Stimulated activated effector memory CD8-positive, alpha-beta T cell treated with anti-CD3 and anti-CD28 coated beads, Interleukin-12 subunit alpha, Interleukin-12 subunit beta, amount 100 ng/mL, for 72 hours (primary cell): ENCODE measurements around the gene POLE.

Experiments used
- ATAC-seq: fragments of 150-1000 bp; cut with Tn5 transposase; 2 replicates; pipeline ENCODE4 v1.10.0; 2021
- DNase-seq, 2 donors: peaks; one replicate each; pipeline ENCODE4 v3.0.0; 2021 to 2022; ENCODE audit warnings: low spot score in 2 of 2
- H3K27ac Mint-ChIP-seq: one replicate; pipeline ENCODE4 v1.8.0; 2022; ENCODE audit warnings: mild to moderate bottlenecking, mixed read lengths
- H3K36me3 Mint-ChIP-seq: one replicate; pipeline ENCODE4 v1.8.0; 2022; ENCODE audit warnings: mild to moderate bottlenecking, mixed read lengths
- H3K4me1 Mint-ChIP-seq: one replicate; pipeline ENCODE4 v1.8.0; 2022; ENCODE audit warnings: mixed read lengths
- H3K4me3 Mint-ChIP-seq: one replicate; pipeline ENCODE4 v1.8.0; 2022; ENCODE audit warnings: mild to moderate bottlenecking, mixed read lengths
- H3K9me3 Mint-ChIP-seq: one replicate; pipeline ENCODE4 v1.8.0; 2022; ENCODE audit warnings: mixed read lengths

The POLE gene, protein sequence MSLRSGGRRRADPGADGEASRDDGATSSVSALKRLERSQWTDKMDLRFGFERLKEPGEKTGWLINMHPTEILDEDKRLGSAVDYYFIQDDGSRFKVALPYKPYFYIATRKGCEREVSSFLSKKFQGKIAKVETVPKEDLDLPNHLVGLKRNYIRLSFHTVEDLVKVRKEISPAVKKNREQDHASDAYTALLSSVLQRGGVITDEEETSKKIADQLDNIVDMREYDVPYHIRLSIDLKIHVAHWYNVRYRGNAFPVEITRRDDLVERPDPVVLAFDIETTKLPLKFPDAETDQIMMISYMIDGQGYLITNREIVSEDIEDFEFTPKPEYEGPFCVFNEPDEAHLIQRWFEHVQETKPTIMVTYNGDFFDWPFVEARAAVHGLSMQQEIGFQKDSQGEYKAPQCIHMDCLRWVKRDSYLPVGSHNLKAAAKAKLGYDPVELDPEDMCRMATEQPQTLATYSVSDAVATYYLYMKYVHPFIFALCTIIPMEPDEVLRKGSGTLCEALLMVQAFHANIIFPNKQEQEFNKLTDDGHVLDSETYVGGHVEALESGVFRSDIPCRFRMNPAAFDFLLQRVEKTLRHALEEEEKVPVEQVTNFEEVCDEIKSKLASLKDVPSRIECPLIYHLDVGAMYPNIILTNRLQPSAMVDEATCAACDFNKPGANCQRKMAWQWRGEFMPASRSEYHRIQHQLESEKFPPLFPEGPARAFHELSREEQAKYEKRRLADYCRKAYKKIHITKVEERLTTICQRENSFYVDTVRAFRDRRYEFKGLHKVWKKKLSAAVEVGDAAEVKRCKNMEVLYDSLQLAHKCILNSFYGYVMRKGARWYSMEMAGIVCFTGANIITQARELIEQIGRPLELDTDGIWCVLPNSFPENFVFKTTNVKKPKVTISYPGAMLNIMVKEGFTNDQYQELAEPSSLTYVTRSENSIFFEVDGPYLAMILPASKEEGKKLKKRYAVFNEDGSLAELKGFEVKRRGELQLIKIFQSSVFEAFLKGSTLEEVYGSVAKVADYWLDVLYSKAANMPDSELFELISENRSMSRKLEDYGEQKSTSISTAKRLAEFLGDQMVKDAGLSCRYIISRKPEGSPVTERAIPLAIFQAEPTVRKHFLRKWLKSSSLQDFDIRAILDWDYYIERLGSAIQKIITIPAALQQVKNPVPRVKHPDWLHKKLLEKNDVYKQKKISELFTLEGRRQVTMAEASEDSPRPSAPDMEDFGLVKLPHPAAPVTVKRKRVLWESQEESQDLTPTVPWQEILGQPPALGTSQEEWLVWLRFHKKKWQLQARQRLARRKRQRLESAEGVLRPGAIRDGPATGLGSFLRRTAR (N-terminal part only)

DNA sequence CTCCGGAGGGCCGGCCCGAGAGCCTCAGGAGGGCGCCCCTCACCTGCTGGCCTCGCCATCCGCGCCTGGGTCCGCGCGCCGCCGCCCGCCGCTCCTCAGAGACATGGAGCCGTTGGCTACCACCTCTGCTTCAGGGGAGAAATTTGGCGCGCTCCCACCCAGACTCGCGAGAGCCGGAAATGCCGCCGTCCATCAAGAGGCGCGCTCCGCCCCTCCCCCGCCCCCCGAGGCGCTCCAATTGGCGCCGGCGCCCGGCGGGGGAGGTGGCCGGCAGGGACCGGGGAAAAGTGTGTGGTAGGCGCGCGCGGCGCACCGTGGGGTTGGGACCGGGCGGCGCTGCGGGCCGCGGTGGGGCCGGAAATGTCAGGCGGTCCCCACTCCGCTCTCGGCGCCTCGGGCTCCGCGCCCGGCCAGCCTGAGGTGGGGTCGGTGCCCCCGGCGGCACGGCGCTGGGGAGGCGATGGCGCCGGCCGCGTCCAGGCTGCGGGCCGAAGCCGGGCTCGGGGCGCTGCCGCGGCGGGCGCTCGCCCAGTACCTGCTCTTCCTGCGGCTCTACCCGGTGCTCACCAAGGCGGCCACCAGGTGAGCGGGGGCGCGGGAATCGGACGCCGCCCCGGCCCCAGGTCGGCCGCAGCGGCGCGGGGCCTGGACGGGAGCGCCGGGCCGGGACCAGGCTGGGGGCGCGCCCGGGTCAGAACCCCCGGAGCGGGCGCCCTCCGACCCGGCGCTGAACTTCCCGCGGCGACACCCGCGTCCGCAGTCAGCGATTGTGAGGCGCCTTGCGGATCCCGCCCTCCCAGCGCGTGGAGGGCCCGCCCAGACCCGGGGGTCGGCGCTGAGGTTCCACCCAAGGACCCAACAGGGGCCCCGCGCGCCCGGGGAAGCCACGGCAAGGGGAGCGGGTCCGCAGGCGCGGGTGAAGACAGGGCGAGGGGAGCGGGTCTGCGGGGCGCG is at the start of gene POLE, which contains the start of gene PXMP2:
POLE (minus strand) TSS at position 132 of the 954 bp plus-strand sequence; CDS start at position 105, 27 bp downstream.
PXMP2 (plus strand) TSS at position 377 of the 954 bp plus-strand sequence; CDS start at position 461, 84 bp downstream.
- ATAC-seq (peak; percentile 96), DNase-seq (peak; percentile 84 to 93)
- peak within 1 kb of the TSS; percentile 71 for H3K4me3 Mint-ChIP-seq

DNA sequence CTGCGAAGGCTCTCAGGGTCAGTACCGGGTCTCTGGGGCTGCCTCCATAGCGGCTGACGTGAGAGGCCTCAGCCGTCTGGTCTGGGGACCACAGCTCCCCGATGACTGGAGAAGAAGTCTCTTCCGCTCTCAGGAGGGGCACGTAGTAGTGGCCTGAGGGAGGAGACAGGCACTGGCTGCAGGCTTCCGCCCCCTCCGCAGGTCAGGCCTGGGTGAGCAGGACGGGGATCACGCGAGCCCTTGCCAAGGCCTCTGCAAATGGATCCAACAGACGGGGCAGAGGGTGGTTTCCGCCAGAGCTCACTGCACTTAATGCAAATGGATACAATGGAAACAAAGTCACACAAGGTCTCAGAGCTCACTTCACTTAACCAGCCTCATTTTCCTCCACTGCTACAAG is 49.8 kb upstream of the POLE start:
- Mint-ChIP-seq H3K4me1 (peaks cover under 1% of the 10 kb centered on the region), H3K36me3 (peaks cover 100% of the 10 kb centered on the region), H3K4me3 (no peak overlapping the region), H3K9me3 (no peaks in the 10 kb centered on the region), H3K27ac (no peak overlapping the region)
- DNase-seq: no peak
- no peak for ATAC-seq

More for the DNA sequence above, at the start of gene POLE, which contains the start of gene PXMP2:
- H3K27ac Mint-ChIP-seq: peak within 1 kb of the TSS; percentile 81
- no peaks in the 10 kb centered on the region for H3K9me3 Mint-ChIP-seq
- H3K4me1 Mint-ChIP-seq: peaks cover 12% of the 10 kb centered on the region
- peaks cover 22% of the 10 kb centered on the region for H3K36me3 Mint-ChIP-seq

DNA sequence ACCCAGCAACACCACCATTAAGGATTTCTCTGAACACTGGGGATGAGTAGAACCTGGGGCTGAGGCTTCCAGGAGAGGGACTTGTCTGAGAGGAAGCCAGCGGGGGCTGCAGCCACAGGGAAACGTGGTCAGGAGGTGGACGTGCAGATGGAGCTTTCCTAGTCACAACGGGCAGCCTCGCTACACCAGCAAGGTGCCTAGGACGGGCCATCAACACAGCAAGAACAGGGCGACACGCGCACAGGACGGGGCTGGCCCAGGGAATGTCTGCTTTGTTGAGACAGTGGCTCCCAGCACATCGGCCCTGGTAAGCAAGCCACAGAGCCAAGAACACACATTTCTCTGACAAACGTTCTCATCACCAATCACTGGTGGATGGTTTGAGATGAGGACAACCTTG is 49.2 kb upstream of the POLE start:
- H3K36me3 Mint-ChIP-seq: peaks cover 100% of the 10 kb centered on the region

DNA sequence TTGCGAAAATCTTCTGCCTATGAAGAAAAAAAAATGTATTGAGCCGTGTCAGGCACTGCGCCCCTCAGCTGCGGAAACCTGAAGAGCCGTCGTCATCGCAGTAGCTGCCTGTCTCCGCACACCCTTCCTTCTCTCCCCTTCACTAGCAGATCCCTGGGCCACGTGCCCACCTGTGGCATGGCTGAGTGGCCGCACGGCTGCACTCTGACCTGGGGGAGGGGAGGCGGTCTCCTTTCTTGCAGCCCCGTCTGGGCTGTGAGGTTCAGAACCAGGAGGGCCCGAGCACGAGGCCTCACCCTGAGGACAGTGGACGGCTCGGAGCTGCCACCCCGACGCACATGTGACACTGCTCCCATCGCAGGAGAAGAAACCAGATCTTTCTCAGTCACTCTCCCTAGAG is 48.4 kb upstream of the POLE start:
- ATAC-seq (no peak), DNase-seq (no peak)
- H3K36me3 Mint-ChIP-seq: peaks cover 100% of the 10 kb centered on the region
- H3K4me3 Mint-ChIP-seq: no peak overlapping the region
- peaks cover 5% of the 10 kb centered on the region for H3K4me1 Mint-ChIP-seq
- H3K9me3 Mint-ChIP-seq: no peaks in the 10 kb centered on the region
- H3K27ac Mint-ChIP-seq: no peak overlapping the region

More for the DNA sequence above, 49.2 kb upstream of the POLE start:
- ATAC-seq (no peak), DNase-seq (no peak)
- H3K27ac Mint-ChIP-seq: no peak overlapping the region
- H3K4me1 Mint-ChIP-seq: peaks cover 5% of the 10 kb centered on the region
- no peaks in the 10 kb centered on the region for H3K9me3 Mint-ChIP-seq
- H3K4me3 Mint-ChIP-seq: no peak overlapping the region

DNA sequence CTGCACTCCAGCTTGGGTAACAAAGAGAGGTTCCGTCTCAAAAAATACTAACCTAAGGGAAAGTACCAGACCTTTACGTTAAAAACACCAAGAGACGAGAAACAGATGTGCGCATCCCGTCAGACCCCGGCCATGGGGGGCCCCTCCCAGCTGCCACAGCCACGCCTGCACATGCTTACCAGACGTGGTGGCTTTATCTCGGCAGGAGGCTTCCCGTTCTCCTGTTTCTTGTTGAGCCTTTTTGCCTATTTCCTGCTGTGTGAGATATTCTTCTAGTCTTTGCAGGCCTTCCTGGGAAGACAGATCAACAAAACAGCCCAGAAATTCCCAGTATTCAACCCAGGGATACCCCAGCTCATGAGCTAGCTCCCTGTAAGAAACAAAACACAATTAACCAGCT is 47.1 kb upstream of the POLE start:
- peak overlapping the region; percentile 67 for H3K27ac Mint-ChIP-seq
- no peak overlapping the region for H3K4me3 Mint-ChIP-seq
- DNase-seq (no peak), ATAC-seq (no peak)
- peaks cover 100% of the 10 kb centered on the region for H3K36me3 Mint-ChIP-seq
- no peaks in the 10 kb centered on the region for H3K9me3 Mint-ChIP-seq
- H3K4me1 Mint-ChIP-seq: peaks cover 14% of the 10 kb centered on the region

DNA sequence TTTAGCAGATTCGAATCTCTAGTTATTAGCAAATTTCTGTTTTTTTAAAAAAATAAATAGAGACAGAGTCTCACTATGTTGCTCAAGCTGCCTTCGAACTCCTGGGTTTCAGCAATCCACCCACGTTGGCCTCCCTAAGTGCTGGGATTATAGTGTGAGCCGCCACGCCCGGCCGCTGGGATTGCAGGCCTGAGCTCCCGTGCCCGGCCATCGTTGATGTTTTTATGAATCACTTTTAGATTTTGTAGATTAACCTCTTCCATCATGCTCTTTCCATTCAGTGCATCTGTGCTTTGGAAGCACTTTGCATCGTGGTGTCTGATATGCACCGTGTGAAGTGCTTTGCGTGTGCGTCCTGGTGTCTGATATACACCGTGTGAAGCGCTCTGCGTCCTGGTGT is 44.4 kb upstream of the POLE start:
- no peak for ATAC-seq
- Mint-ChIP-seq H3K9me3 (no peaks in the 10 kb centered on the region), H3K4me3 (no peak overlapping the region), H3K36me3 (peaks cover 100% of the 10 kb centered on the region), H3K4me1 (peaks cover 14% of the 10 kb centered on the region), H3K27ac (no peak overlapping the region)
- no peak for DNase-seq

DNA sequence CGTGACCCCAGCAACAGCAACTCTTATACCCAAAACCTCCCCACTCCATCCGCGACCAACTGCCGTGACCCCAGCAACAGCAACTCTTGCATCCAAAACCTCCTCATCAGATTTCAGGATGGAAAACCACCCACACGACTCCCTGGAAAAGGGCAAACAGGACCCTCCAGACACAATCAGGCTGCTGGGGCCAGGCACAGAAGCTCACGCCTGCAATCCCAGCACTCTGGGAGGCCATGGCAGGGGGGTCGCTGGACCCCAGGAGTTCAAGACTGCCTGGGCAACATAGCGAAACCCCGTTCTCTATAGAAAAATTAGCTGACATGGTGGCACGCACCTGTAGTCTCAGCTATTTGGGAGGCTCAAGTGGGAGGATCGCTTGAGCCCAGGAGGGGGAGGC is 43.2 kb upstream of the POLE start:
- Mint-ChIP-seq H3K9me3 (no peaks in the 10 kb centered on the region), H3K4me3 (no peak overlapping the region), H3K27ac (peak overlapping the region; percentile 89), H3K36me3 (peaks cover 100% of the 10 kb centered on the region), H3K4me1 (peaks cover 14% of the 10 kb centered on the region)
- no peak for DNase-seq
- peak; percentile 19 for ATAC-seq

DNA sequence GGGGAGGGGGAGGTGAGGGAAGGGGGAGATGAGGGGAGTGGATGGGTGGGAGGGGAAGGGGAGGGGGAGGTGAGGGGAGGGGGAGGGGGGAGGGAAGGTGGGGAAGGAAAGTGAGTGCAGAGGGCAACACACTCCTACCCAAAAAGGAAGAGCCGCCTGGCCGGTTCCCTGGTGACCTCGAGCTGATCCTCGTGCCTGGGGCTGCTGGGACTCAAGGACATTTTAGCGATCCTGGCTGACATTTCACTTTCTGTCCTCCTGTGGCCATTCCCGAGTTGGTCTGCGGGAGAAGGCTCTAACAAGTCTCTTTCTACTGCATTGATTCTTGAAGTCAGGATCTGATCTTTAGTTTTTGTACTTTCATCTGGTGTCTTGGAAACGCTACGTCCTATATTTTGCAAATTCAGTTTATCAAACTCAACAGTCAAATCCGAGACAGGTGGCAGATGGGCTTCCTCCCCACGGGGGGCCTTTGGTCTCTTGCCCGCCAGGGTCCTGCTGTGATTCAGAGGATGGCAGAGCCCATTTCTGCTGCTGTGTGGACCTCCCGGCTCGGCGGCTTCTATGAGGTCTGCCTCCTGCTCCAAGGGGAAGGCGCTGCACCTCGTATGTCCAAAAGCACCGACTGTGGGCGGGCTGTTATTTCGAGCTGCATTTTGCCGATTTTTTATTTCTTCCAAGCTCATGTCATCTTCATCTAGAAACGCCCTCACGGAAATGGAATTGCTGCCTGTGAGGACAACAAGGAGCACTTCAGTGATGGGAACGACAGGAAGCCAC is 42.6 kb upstream of the POLE start:
- DNase-seq (no peak), ATAC-seq (no peak)
- Mint-ChIP-seq H3K4me1 (peaks cover 14% of the 10 kb centered on the region), H3K27ac (peak overlapping the region; percentile 89), H3K9me3 (no peaks in the 10 kb centered on the region), H3K36me3 (peaks cover 100% of the 10 kb centered on the region), H3K4me3 (no peak overlapping the region)

DNA sequence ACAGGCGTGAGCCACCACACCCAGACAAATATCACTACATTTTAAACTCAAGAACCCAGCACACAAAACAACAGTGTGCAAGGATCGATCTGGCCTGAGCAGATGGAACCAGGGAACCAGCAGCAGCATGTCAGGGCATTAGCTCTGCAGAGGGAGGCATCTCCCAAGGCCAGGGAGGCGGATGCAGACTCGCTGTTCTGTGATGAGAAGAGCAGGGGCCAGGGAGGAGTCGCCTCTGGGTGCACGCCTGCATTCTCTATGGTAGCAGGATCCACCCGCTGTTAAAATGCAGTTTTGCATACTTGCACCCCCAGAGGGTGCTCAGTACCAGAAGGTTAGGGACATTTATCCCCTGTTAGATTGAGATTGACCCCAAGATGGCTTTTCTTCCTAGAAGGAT is 41.4 kb upstream of the POLE start:
- H3K4me1 Mint-ChIP-seq: peaks cover 16% of the 10 kb centered on the region
- no peaks in the 10 kb centered on the region for H3K9me3 Mint-ChIP-seq
- peaks cover 100% of the 10 kb centered on the region for H3K36me3 Mint-ChIP-seq
- H3K4me3 Mint-ChIP-seq: no peak overlapping the region
- DNase-seq (no peak), ATAC-seq (no peak)
- peak overlapping the region; percentile 52 for H3K27ac Mint-ChIP-seq

DNA sequence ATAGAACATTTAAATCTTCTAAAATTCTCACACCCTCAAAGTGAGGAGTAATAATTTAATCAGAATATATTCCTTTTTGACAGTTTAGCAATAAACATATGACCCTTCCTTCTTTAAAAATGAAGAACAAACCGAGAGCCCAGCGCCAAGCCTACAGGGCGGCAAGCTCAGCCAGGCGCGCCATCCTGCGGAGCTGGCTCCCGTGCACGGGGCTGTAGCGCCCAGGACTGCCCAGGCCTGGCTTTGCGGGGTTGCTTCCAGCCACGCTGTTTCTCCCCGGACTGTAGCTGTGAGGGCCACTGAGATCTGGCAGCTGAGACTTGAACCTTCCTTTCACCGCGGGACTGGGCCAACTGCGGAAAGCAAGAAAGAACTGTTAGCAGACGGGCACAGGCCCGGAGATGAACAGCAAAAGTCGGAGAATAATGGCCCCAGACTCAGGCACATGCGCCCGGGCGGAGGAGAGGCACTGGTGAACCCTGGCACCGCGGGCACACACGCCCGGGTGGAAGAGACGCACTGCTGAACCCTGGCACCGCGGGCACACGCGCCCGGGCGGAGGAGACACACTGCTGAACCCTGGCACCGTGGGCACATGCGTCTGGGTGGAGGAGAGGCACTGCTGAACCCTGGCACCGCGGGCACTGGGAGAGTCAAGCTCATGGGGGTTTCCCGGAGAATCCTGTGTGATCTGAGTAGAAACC is 40.1 kb upstream of the POLE start:
- ATAC-seq (peak; percentile 22), DNase-seq (no peak)
- Mint-ChIP-seq H3K4me3 (no peak overlapping the region), H3K36me3 (peaks cover 100% of the 10 kb centered on the region), H3K9me3 (no peaks in the 10 kb centered on the region), H3K4me1 (peaks cover 19% of the 10 kb centered on the region), H3K27ac (peak overlapping the region; percentile 50)

DNA sequence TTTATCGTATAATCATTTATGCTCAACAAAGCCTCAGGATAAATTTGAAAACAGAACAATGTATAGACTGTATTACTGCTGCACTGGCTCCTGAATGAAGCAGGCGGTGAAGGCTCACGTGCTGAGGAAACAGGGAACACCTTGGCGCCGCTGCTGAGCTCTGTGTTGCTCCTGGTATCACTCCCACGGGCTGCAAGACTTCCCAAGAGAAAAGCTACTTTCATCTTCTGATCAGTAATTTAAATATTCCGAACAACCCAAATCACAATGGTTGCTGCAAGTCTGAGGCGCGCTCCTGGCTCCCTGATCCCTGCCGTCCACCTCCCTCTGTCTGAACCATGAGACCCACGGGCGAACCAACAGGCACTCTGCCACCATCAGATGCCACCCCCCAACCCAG is 39.2 kb upstream of the POLE start:
- Mint-ChIP-seq H3K27ac (peak overlapping the region; percentile 50), H3K4me3 (no peak overlapping the region), H3K9me3 (no peaks in the 10 kb centered on the region), H3K36me3 (peaks cover 100% of the 10 kb centered on the region), H3K4me1 (peaks cover 14% of the 10 kb centered on the region)
- DNase-seq (no peak), ATAC-seq (no peak)

DNA sequence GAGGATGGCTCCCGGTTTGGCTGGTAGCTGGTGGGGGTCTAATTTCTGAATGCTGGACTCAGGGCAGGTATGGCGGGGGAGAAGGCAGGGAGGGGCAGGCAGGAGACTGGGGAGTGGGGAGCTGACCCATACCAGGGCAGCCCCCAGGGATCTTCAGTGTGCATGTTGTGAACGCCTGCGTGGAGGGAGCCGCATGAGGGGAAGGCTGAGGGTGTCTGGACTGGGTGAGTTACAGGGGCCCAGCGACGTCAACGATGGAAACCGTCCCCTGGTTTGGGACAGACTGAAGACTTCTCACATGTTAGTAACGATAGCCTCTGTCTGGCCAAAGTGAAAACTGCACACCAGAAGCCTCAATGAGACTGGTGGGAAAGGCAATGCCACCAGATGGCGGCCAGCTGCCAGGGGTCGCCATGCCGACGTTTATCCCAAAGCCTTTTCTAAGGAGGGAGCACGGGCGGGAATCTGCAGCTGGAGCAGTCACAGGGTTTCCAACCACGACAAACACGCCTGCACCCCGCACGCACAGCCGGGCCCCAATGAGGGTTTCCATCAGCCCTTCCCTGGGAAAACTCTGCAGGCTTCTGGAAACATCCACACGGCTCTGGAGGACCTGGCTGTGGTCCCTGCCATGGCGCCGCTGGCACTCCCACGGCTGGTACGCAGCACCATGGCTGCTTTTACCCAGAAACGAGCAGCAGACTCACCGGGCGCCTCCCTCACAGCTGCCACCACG is 37.5 kb upstream of the POLE start:
- Mint-ChIP-seq H3K4me3 (no peak overlapping the region), H3K4me1 (peaks cover 7% of the 10 kb centered on the region), H3K9me3 (no peaks in the 10 kb centered on the region), H3K36me3 (peaks cover 100% of the 10 kb centered on the region), H3K27ac (peak overlapping the region; percentile 23)
- DNase-seq (no peak), ATAC-seq (no peak)
